WTC11 (cell line): ENCODE measurements around the gene SSU72. TPM values are rescaled to one million over a fixed set of nuclear protein-coding genes. Genes with fewer than 3 reads are reported as not detected.

Experiments
- ATAC-seq: fragments of 200-7000 bp; cut with Tn5 transposase; 2 replicates; pipeline ENCODE4 v1.10.0; 2021; ENCODE audit warnings: mild to moderate bottlenecking, moderate library complexity
- Bru-seq: library from RNA; stranded (reverse); fragments of 400-500 nt; gene quantifications from one replicate; lab custom pipeline; 2021; lab: Mats Ljungman, UMichigan
- CTCF ChIA-PET: fragments of 300-600 bp; sonication (Branson Sonifier 250); formaldehyde crosslinking; loops from one replicate; lab custom pipeline; 2021; ENCODE audit warnings: antibody characterized with exemption; lab: Charles Lee
- POLR2A ChIA-PET: fragments of 350-600 bp; sonication (Branson Sonifier 250); formaldehyde crosslinking; loops from one replicate; lab custom pipeline; 2021; ENCODE audit warnings: antibody characterized with exemption; lab: Charles Lee
- DNase-seq: peaks from one replicate; pipeline ENCODE4 v3.0.0; 2021; ENCODE audit warnings: low spot score
- H3K27ac Mint-ChIP-seq: 2 replicates; pipeline ENCODE4 v1.8.0; 2021; ENCODE audit warnings: mixed read lengths
- H3K27me3 Mint-ChIP-seq: 2 replicates; pipeline ENCODE4 v1.8.0; 2021; ENCODE audit warnings: low read depth, mild to moderate bottlenecking, moderate library complexity, mixed read lengths
- H3K36me3 Mint-ChIP-seq: 2 replicates; pipeline ENCODE4 v1.8.0; 2021; ENCODE audit warnings: mixed read lengths
- H3K4me1 Mint-ChIP-seq: 2 replicates; pipeline ENCODE4 v1.8.0; 2022; ENCODE audit warnings: mixed read lengths
- H3K4me3 Mint-ChIP-seq: 2 replicates; pipeline ENCODE4 v1.8.0; 2021; ENCODE audit warnings: mild to moderate bottlenecking, moderate library complexity, mixed read lengths
- H3K9me3 Mint-ChIP-seq: 2 replicates; pipeline ENCODE4 v1.8.0; 2021; ENCODE audit warnings: mixed read lengths
- ATF1 ChIP-seq: sonication (generic); formaldehyde crosslinking; IDR thresholded peaks from 2 replicates; pipeline ENCODE4 v1.8.1; 2023; ENCODE audit warnings: mild to moderate bottlenecking, moderate library complexity, missing genetic modification reagents
- CREB1 ChIP-seq: sonication (generic); formaldehyde crosslinking; IDR thresholded peaks from 2 replicates; pipeline ENCODE4 v1.8.0; 2023; ENCODE audit warnings: mild to moderate bottlenecking, missing genetic modification reagents
- CREM ChIP-seq: sonication (generic); formaldehyde crosslinking; IDR thresholded peaks from 2 replicates; pipeline ENCODE4 v1.8.1; 2022; ENCODE audit warnings: mild to moderate bottlenecking, missing genetic modification reagents, moderate library complexity
- ETV6 ChIP-seq: sonication (generic); formaldehyde crosslinking; IDR thresholded peaks from 2 replicates; pipeline ENCODE4 v1.8.1; 2022; ENCODE audit warnings: mild to moderate bottlenecking, missing genetic modification reagents
- FOXK1 ChIP-seq: sonication (generic); formaldehyde crosslinking; IDR thresholded peaks from 2 replicates; pipeline ENCODE4 v1.8.0; 2022; ENCODE audit warnings: mild to moderate bottlenecking, moderate library complexity, missing genetic modification reagents
- FOXP1 ChIP-seq: sonication (generic); formaldehyde crosslinking; IDR thresholded peaks from 2 replicates; pipeline ENCODE4 v1.8.0; 2022; ENCODE audit warnings: missing genetic modification reagents, mild to moderate bottlenecking, moderate library complexity, borderline replicate concordance
- IRF2 ChIP-seq: sonication (generic); formaldehyde crosslinking; IDR thresholded peaks from 2 replicates; pipeline ENCODE4 v1.8.0; 2022; ENCODE audit warnings: low read depth, missing genetic modification reagents, borderline replicate concordance
- NFE2L1 ChIP-seq: sonication (generic); formaldehyde crosslinking; IDR thresholded peaks from 2 replicates; pipeline ENCODE4 v1.8.1; 2023; ENCODE audit warnings: missing genetic modification reagents
- SMAD3 ChIP-seq: sonication (generic); formaldehyde crosslinking; IDR thresholded peaks from 2 replicates; pipeline ENCODE4 v1.8.0; 2022; ENCODE audit warnings: missing genetic modification reagents, mild to moderate bottlenecking, borderline replicate concordance
- SP1 ChIP-seq: sonication (generic); formaldehyde crosslinking; conservative IDR thresholded peaks from 2 replicates; pipeline ENCODE4 v1.8.1; 2022; ENCODE audit warnings: missing genetic modification reagents
- TCF7 ChIP-seq: sonication (generic); formaldehyde crosslinking; IDR thresholded peaks from 2 replicates; pipeline ENCODE4 v1.8.0; 2022; ENCODE audit warnings: mild to moderate bottlenecking, low read depth, missing genetic modification reagents, moderate library complexity
- TEAD1 ChIP-seq: sonication (generic); formaldehyde crosslinking; IDR thresholded peaks from 2 replicates; pipeline ENCODE4 v1.8.0; 2022; ENCODE audit warnings: mild to moderate bottlenecking, missing genetic modification reagents
- ZBTB21 ChIP-seq: sonication (generic); formaldehyde crosslinking; IDR thresholded peaks from 2 replicates; pipeline ENCODE4 v1.8.1; 2023; ENCODE audit warnings: mild to moderate bottlenecking, missing genetic modification reagents, borderline replicate concordance
- ZNF232 ChIP-seq: sonication (generic); formaldehyde crosslinking; IDR thresholded peaks from 2 replicates; pipeline ENCODE4 v1.8.0; 2022; ENCODE audit warnings: mild to moderate bottlenecking, missing genetic modification reagents
- ZNF263 ChIP-seq: sonication (generic); formaldehyde crosslinking; IDR thresholded peaks from 2 replicates; pipeline ENCODE4 v1.8.1; 2022; ENCODE audit warnings: low read depth, mild to moderate bottlenecking, moderate library complexity, missing genetic modification reagents
- ZNF317 ChIP-seq: sonication (generic); formaldehyde crosslinking; IDR thresholded peaks from 2 replicates; pipeline ENCODE4 v1.8.1; 2023; ENCODE audit warnings: low read depth, mild to moderate bottlenecking, moderate library complexity, missing genetic modification reagents, borderline replicate concordance
- ZNF416 ChIP-seq: fragments of 250-450 bp; sonication (Bioruptor Pico); IDR thresholded peaks from 2 replicates; pipeline ENCODE4 v1.9.0; 2021; ENCODE audit warnings: mild to moderate bottlenecking, inconsistent platforms
- long read RNA-seq, 3 experiments: library from RNA in 1 of 3; library from capped mRNA in 1 of 3; library from polyadenylated mRNA in 1 of 3; unstranded in 2 of 3; stranded (forward) in 1 of 3; transcript quantifications; one replicate each; pipeline ENCODE4 v2.0.0, GENCODE V29; 2021
- total RNA-seq: library from RNA; stranded (reverse); gene quantifications from 3 replicates; pipeline ENCODE4 v1.2.3, GENCODE V29; 2021
- TF ChIP-seq, protein P1 (sequence below): sonication (generic); formaldehyde crosslinking; IDR thresholded peaks from 2 replicates; pipeline ENCODE4 v1.8.1; 2023; ENCODE audit warnings: mild to moderate bottlenecking, missing genetic modification reagents
- TF ChIP-seq, protein P2 (sequence below): sonication (generic); formaldehyde crosslinking; IDR thresholded peaks from 2 replicates; pipeline ENCODE4 v1.8.1; 2022; ENCODE audit warnings: mild to moderate bottlenecking, missing genetic modification reagents, moderate library complexity, borderline replicate concordance
- TF ChIP-seq, protein P3 (sequence below): sonication (generic); formaldehyde crosslinking; IDR thresholded peaks from 2 replicates; pipeline ENCODE4 v1.8.0; 2022; ENCODE audit warnings: mild to moderate bottlenecking, missing genetic modification reagents
- TF ChIP-seq, protein P4 (sequence below): sonication (generic); formaldehyde crosslinking; IDR thresholded peaks from 2 replicates; pipeline ENCODE4 v1.8.0; 2022; ENCODE audit warnings: mild to moderate bottlenecking, missing genetic modification reagents
- TF ChIP-seq, protein P5 (sequence below): sonication (generic); formaldehyde crosslinking; IDR thresholded peaks from 2 replicates; pipeline ENCODE4 v1.8.0; 2023; ENCODE audit warnings: missing genetic modification reagents, mild to moderate bottlenecking, borderline replicate concordance

The SSU72 gene
- total RNA-seq = 150 to 158 TPM (median 150 TPM) in 3 replicates
- percentile 77 among the genes with signal in this experiment for Bru-seq, nascent RNA
- long read RNA-seq, experiment 1, full-length matches to known transcripts = 559 of 586 reads
- long read RNA-seq, experiment 1, partial matches to known transcripts = 13 of 586 reads
- long read RNA-seq, experiment 1, other reads (novel, unspliced or antisense) = 14 of 586 reads
- long read RNA-seq, experiment 2, full-length matches to known transcripts = 215 of 248 reads
- long read RNA-seq, experiment 2, partial matches to known transcripts = 18 of 248 reads
- long read RNA-seq, experiment 2, other reads (novel, unspliced or antisense) = 15 of 248 reads
- long read RNA-seq, experiment 3, full-length matches to known transcripts = 109 of 115 reads
- long read RNA-seq, experiment 3, partial matches to known transcripts = 3 of 115 reads
- long read RNA-seq, experiment 3, other reads (novel, unspliced or antisense) = 3 of 115 reads

DNA sequence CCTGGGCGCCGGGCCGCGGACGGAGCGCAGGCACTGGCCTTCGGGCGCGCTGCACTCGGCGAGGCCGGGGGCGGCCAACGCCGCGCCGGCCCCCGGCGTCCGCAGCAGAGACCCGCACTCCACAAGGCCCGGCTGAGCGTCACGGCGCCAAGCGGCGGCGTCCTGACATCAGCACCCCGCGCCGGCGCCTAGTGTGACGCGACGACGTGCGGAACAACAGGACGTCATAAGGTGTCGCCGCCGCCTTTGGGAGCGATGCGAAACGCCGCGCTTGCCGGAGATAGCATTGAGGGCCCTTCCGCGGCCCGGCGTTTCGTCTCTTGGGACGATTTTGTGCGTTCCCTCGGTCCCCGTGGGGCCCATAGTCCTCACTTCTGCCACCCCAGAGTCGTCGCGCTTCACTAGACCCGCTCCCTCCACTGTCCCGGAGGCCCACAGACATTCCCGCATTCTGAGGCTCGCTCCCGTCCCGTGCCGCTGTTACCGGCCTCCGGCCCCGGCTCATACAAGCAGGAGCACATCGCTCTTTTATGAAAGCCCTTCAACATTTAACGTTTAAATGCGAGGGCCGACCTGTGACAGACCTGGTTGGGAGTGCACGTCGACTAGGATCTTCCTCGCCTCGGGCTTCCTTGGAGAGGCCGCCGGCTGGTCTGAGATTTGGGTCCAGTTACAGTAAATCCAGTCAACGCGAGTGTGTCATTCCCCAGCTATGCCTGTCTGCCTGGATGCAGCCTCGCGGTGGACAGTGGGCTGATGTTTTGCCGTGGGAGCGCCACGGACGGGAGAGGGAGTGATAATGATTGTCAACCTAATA, at the start of gene SSU72:
TSS of gene SSU72 (minus strand) at position 143 of the 817 bp plus-strand sequence. CDS start 306 bp downstream, outside the sequence.
- CTCF ChIA-PET = interaction anchor here (0.7 to 1.1 kb wide), 2 partner anchors 11 to 16 kb away, joined by 3 to 4 read pairs; no protein-coding TSS in a partner anchor
- Mint-ChIP-seq H3K4me1 (peaks cover 15% of the 10 kb centered on the region), H3K27me3 (0 out of 2 replicates have a peak, but pooled peaks cover 4% of the 10 kb centered on the region), H3K36me3 (peaks cover 7% of the 10 kb centered on the region), H3K27ac (peak within 1 kb of the TSS; percentile 99), H3K9me3 (no peaks in the 10 kb centered on the region), H3K4me3 (peak within 1 kb of the TSS; percentile 98)
- DNase-seq (peak; percentile 92), ATAC-seq (peak; percentile 75)
- POLR2A ChIA-PET = no interaction called here
- 0 out of 2 replicates have a peak, but pooled peaks have one; percentile 54 for TF ChIP-seq FOXP1
- TF ChIP-seq, protein P1, sequence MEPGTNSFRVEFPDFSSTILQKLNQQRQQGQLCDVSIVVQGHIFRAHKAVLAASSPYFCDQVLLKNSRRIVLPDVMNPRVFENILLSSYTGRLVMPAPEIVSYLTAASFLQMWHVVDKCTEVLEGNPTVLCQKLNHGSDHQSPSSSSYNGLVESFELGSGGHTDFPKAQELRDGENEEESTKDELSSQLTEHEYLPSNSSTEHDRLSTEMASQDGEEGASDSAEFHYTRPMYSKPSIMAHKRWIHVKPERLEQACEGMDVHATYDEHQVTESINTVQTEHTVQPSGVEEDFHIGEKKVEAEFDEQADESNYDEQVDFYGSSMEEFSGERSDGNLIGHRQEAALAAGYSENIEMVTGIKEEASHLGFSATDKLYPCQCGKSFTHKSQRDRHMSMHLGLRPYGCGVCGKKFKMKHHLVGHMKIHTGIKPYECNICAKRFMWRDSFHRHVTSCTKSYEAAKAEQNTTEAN (CRISPR knock-in tag) = 0 out of 2 replicates have a peak, but pooled peaks have one; percentile 22
- TF ChIP-seq, protein P2, sequence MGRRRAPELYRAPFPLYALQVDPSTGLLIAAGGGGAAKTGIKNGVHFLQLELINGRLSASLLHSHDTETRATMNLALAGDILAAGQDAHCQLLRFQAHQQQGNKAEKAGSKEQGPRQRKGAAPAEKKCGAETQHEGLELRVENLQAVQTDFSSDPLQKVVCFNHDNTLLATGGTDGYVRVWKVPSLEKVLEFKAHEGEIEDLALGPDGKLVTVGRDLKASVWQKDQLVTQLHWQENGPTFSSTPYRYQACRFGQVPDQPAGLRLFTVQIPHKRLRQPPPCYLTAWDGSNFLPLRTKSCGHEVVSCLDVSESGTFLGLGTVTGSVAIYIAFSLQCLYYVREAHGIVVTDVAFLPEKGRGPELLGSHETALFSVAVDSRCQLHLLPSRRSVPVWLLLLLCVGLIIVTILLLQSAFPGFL (CRISPR knock-in tag) = no peak
- 0 out of 2 replicates have a peak, but pooled peaks have one; percentile 25 for TF ChIP-seq NFE2L1 (CRISPR knock-in tag)
- peak; percentile 75 for TF ChIP-seq ETV6 (CRISPR knock-in tag)
- TF ChIP-seq CREB1 = peak; percentile 95
- TF ChIP-seq ATF1 = peak; percentile 62; the same call in 1 of the 2 replicates
- TF ChIP-seq FOXK1 (CRISPR knock-in tag) = peak; percentile 100
- TF ChIP-seq, protein P3, sequence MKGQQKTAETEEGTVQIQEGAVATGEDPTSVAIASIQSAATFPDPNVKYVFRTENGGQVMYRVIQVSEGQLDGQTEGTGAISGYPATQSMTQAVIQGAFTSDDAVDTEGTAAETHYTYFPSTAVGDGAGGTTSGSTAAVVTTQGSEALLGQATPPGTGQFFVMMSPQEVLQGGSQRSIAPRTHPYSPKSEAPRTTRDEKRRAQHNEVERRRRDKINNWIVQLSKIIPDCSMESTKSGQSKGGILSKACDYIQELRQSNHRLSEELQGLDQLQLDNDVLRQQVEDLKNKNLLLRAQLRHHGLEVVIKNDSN (CRISPR knock-in tag) = 0 out of 2 replicates have a peak, but pooled peaks have one; percentile 11
- TF ChIP-seq ZBTB21 (CRISPR knock-in tag) = peak; percentile 94
- TF ChIP-seq, protein P4, sequence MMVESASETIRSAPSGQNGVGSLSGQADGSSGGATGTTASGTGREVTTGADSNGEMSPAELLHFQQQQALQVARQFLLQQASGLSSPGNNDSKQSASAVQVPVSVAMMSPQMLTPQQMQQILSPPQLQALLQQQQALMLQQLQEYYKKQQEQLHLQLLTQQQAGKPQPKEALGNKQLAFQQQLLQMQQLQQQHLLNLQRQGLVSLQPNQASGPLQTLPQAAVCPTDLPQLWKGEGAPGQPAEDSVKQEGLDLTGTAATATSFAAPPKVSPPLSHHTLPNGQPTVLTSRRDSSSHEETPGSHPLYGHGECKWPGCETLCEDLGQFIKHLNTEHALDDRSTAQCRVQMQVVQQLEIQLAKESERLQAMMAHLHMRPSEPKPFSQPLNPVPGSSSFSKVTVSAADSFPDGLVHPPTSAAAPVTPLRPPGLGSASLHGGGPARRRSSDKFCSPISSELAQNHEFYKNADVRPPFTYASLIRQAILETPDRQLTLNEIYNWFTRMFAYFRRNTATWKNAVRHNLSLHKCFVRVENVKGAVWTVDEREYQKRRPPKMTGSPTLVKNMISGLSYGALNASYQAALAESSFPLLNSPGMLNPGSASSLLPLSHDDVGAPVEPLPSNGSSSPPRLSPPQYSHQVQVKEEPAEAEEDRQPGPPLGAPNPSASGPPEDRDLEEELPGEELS = peak; percentile 22
- no peak for TF ChIP-seq ZNF263 (CRISPR knock-in tag)
- TF ChIP-seq SMAD3 (CRISPR knock-in tag) = peak; percentile 37; the same call in 1 of the 2 replicates
- no peak for TF ChIP-seq IRF2
- 0 out of 2 replicates have a peak, but pooled peaks have one; percentile 83 for TF ChIP-seq ZNF416 (CRISPR knock-in tag)
- 0 out of 2 replicates have a peak, but pooled peaks have one; percentile 27 for TF ChIP-seq ZNF232 (CRISPR knock-in tag)
- TF ChIP-seq TEAD1 (CRISPR knock-in tag) = peak; percentile 25
- peak; percentile 87 for TF ChIP-seq SP1 (CRISPR knock-in tag)
- no peak for TF ChIP-seq ZNF317 (CRISPR knock-in tag)
- TF ChIP-seq, protein P5, sequence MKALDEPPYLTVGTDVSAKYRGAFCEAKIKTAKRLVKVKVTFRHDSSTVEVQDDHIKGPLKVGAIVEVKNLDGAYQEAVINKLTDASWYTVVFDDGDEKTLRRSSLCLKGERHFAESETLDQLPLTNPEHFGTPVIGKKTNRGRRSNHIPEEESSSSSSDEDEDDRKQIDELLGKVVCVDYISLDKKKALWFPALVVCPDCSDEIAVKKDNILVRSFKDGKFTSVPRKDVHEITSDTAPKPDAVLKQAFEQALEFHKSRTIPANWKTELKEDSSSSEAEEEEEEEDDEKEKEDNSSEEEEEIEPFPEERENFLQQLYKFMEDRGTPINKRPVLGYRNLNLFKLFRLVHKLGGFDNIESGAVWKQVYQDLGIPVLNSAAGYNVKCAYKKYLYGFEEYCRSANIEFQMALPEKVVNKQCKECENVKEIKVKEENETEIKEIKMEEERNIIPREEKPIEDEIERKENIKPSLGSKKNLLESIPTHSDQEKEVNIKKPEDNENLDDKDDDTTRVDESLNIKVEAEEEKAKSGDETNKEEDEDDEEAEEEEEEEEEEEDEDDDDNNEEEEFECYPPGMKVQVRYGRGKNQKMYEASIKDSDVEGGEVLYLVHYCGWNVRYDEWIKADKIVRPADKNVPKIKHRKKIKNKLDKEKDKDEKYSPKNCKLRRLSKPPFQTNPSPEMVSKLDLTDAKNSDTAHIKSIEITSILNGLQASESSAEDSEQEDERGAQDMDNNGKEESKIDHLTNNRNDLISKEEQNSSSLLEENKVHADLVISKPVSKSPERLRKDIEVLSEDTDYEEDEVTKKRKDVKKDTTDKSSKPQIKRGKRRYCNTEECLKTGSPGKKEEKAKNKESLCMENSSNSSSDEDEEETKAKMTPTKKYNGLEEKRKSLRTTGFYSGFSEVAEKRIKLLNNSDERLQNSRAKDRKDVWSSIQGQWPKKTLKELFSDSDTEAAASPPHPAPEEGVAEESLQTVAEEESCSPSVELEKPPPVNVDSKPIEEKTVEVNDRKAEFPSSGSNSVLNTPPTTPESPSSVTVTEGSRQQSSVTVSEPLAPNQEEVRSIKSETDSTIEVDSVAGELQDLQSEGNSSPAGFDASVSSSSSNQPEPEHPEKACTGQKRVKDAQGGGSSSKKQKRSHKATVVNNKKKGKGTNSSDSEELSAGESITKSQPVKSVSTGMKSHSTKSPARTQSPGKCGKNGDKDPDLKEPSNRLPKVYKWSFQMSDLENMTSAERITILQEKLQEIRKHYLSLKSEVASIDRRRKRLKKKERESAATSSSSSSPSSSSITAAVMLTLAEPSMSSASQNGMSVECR (CRISPR knock-in tag) = no peak
- peak; percentile 100 for TF ChIP-seq CREM (CRISPR knock-in tag)
- no peak for TF ChIP-seq TCF7 (CRISPR knock-in tag)
